ENCODE measurements around the gene LDB2.

GRCh38 chr4:16794816-16795445, 103.5 kb downstream of the LDB2 start:
- peak; percentile 96 to 99 for TF ChIP-seq CTCF (conservative IDR thresholded peaks at IDR 0.05; ENCODE audit: low read depth in 2 of 2)
- no peak for TF ChIP-seq POLR2AphosphoS5 (IDR thresholded peaks at IDR 0.05; ENCODE audit: low read depth)
- no peak for TF ChIP-seq EZH2 (IDR thresholded peaks at IDR 0.05; ENCODE audit: low read depth, unreplicated experiment)
- no peak for TF ChIP-seq REST (IDR thresholded peaks at IDR 0.05; ENCODE audit: unreplicated experiment)
- TF ChIP-seq CREB1 (CRISPR knock-in tag; IDR thresholded peaks at IDR 0.05; ENCODE audit: low read depth) = no peak
